Measurements from ENCODE around the gene IL31RA.

Gene IL31RA

GRCh38 chr5:55853818-55854217, 2.7 kb downstream of the IL31RA start:
- no peak for TF ChIP-seq CTCF (IDR thresholded peaks at IDR 0.05)

- TF ChIP-seq CTCF (IDR thresholded peaks at IDR 0.05) = no peak
Measured at GRCh38 chr5:55855509-55855908, 4.4 kb downstream of the IL31RA start.

GRCh38 chr5:55856516-55857246, 5.5 kb downstream of the IL31RA start:
- TF ChIP-seq CTCF (IDR thresholded peaks at IDR 0.05) = no peak

GRCh38 chr5:55857247-55857640, 6.1 kb downstream of the IL31RA start:
- no peak for TF ChIP-seq CTCF (IDR thresholded peaks at IDR 0.05)

- no peak for TF ChIP-seq CTCF (IDR thresholded peaks at IDR 0.05)
Measured at GRCh38 chr5:55858104-55858503, 6.9 kb downstream of the IL31RA start.

GRCh38 chr5:55860288-55860687, 9.1 kb downstream of the IL31RA start:
- TF ChIP-seq CTCF (IDR thresholded peaks at IDR 0.05) = no peak

GRCh38 chr5:55860709-55861108, 9.6 kb downstream of the IL31RA start:
- no peak for TF ChIP-seq CTCF (IDR thresholded peaks at IDR 0.05)

Data from LNCAP (cell line).